Aorta (tissue), 5 donors: ENCODE measurements around the gene CATSPER3. TPM values are rescaled to one million over a fixed set of nuclear protein-coding genes. Genes with fewer than 3 reads are reported as not detected.

Experiments used
- ATAC-seq: fragments of 200-7000 bp; cut with Tn5 transposase; one replicate; pipeline ENCODE4 v1.9.1; 2022; ENCODE audit warnings: moderate library complexity; ENCODE audit not compliant: low FRiP score
- DNase-seq, 2 donors: peaks; one replicate each; pipeline ENCODE4 v3.0.0-alpha.2; 2020
- H3K27ac ChIP-seq, 2 donors: one replicate each; pipeline ENCODE4 v1.5.1; 2013; ENCODE audit warnings: low read length in 2 of 2, mild to moderate bottlenecking in 2 of 2, moderate library complexity in 2 of 2, control low read depth in 1 of 2, inconsistent platforms in 1 of 2, low read depth in 1 of 2
- H3K27me3 ChIP-seq, 2 donors: one replicate each; pipeline ENCODE4 v1.6.1; 2013; ENCODE audit warnings: control low read depth in 1 of 2, low read length in 1 of 2, mild to moderate bottlenecking in 1 of 2, moderate library complexity in 1 of 2; ENCODE audit not compliant: insufficient read depth in 2 of 2, control insufficient read depth in 1 of 2
- H3K36me3 ChIP-seq, 2 donors: one replicate each; pipeline ENCODE4 v1.6.1; 2013; ENCODE audit warnings: control low read depth in 1 of 2, low read length in 1 of 2, mild to moderate bottlenecking in 1 of 2; ENCODE audit not compliant: insufficient read depth in 2 of 2, control insufficient read depth in 1 of 2
- H3K4me1 ChIP-seq, 2 donors: one replicate each; pipeline ENCODE4 v1.6.1; 2013; ENCODE audit warnings: low read length in 2 of 2, control low read depth in 1 of 2, mild to moderate bottlenecking in 1 of 2, moderate library complexity in 1 of 2; ENCODE audit not compliant: insufficient read depth in 2 of 2, control insufficient read depth in 1 of 2
- H3K4me3 ChIP-seq, 2 donors: one replicate each; pipeline ENCODE4 v1.5.1; 2013; ENCODE audit warnings: low read length in 2 of 2, control low read depth in 1 of 2, mild to moderate bottlenecking in 1 of 2
- H3K9me3 ChIP-seq: one replicate; pipeline ENCODE4 v1.6.1; 2013; ENCODE audit warnings: mild to moderate bottlenecking, low read length; ENCODE audit not compliant: control insufficient read depth
- WGBS, 2 donors: extraction: QIAGEN DNeasy Blood & Tissue Kit; methylation state at CpG; one replicate each; pipeline ENCODE4 v1.1.7; 2013; 5-methylcytosine and 5-hydroxymethylcytosine counted together
- intact Hi-C, 2 donors: fragments of 100-400 bp; cut with DNase I; formaldehyde crosslinking; loops; one replicate each; pipeline versions ENCODE4 v1.14.2 to v1.15.0; 2022
- polyA plus RNA-seq, 2 donors: library from polyadenylated mRNA; stranded (reverse); fragments of 200-250 nt; gene quantifications; one replicate each; pipeline ENCODE4 v1.2.3, GENCODE V29; 2013
- total RNA-seq, 2 donors: library from RNA; stranded (reverse); fragmentation: NEBNext Ultra II Directional; extraction: Animal tissue kit (Norgen Biotek cat#: 25700); gene quantifications; one replicate each; pipeline ENCODE4 v1.2.1, GENCODE V29; 2021
- donor health status: healthy with polysubstance abuse.
- donor health status: Bipolar disorder and iron deficiency.
- donor health status: DM: no; HTN: no; CAD: no.
- donor health status: DM: no; HTN: no; CAD: no.
- donor health status: DM: yes; HTN: yes; CAD: no.

The CATSPER3 gene
- total and polyA plus RNA-seq, 4 donors = 0.29 to 1.3 (median 0.63) TPM

GRCh38 chr5:135028791-135029476 lies 61.2 kb downstream of the CATSPER3 start:
- Histone ChIP-seq H3K27me3 (no peaks in the 10 kb centered on the region), H3K36me3 (no peaks in the 10 kb centered on the region), H3K4me1 (no peaks in the 10 kb centered on the region), H3K4me3 (no peak overlapping the region), H3K9me3 (no peaks in the 10 kb centered on the region), H3K27ac (no peak overlapping the region)
- DNase-seq (no peak), ATAC-seq (no peak)
- WGBS, 2 donors = 19 to 23% methylated on average over 62 of the region's 62 CpGs
- intact Hi-C loops = no loop called here

- ATAC-seq = no peak
- no peaks in the 10 kb centered on the region for H3K4me1 ChIP-seq
- H3K36me3 ChIP-seq = no peaks in the 10 kb centered on the region
- H3K27ac ChIP-seq = no peak overlapping the region
- intact Hi-C loops = no loop called here
- no peaks in the 10 kb centered on the region for H3K27me3 ChIP-seq
- H3K9me3 ChIP-seq = no peaks in the 10 kb centered on the region
- WGBS, 2 donors = 17 to 24% methylated on average over 15 of the region's 15 CpGs
- H3K4me3 ChIP-seq = no peak overlapping the region
- DNase-seq = no peak
Observed at GRCh38 chr5:135029477-135030122, 61.9 kb downstream of the CATSPER3 start.

DNA sequence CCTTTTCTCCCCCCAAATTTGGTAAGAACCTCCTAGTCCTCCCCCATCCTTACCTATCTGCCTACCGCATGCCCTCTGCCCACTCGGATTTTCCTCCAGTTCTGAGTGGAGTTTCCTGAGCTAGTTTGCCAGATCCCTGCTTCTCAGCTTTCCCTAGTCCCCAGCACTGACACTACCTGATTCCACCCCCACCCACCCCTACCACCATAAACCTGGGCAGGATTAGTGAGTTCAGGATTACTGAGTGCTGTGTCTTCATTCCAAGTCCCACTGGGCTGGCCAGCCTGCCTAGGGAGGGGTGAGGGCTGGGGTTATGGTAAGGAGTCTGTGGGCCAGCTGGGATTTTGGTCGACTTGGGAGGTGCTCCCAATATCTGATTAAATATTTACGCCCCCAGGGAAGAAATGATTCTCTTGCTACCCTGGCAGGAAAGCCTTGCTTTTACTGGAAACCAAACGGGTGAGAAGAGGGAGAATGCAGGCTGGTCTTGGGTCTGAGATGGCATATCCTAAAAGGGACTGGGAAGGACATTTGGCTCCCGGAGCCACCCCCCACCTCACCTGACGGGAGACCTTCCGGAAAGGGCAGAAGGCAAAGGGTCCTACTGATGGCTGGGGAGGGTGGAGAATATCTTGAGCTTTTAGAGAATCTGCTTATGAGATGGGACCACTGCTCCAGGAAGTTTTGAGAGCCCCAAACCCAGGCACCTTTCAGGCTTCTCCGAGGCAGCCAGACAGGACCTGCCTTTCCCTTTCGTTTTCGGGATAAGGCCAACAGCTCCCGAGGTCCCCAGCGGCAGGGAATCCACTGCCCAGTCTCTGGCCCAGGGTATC lies 62.6 kb downstream of the CATSPER3 start:
- ATAC-seq (no peak), DNase-seq (no peak)
- Histone ChIP-seq H3K27ac (no peak overlapping the region), H3K4me3 (no peak overlapping the region), H3K9me3 (no peaks in the 10 kb centered on the region), H3K4me1 (no peaks in the 10 kb centered on the region), H3K36me3 (no peaks in the 10 kb centered on the region), H3K27me3 (no peaks in the 10 kb centered on the region)
- intact Hi-C loops = no loop called here
- WGBS, 2 donors = 24 to 30% methylated on average over 13 of the region's 13 CpGs

DNA sequence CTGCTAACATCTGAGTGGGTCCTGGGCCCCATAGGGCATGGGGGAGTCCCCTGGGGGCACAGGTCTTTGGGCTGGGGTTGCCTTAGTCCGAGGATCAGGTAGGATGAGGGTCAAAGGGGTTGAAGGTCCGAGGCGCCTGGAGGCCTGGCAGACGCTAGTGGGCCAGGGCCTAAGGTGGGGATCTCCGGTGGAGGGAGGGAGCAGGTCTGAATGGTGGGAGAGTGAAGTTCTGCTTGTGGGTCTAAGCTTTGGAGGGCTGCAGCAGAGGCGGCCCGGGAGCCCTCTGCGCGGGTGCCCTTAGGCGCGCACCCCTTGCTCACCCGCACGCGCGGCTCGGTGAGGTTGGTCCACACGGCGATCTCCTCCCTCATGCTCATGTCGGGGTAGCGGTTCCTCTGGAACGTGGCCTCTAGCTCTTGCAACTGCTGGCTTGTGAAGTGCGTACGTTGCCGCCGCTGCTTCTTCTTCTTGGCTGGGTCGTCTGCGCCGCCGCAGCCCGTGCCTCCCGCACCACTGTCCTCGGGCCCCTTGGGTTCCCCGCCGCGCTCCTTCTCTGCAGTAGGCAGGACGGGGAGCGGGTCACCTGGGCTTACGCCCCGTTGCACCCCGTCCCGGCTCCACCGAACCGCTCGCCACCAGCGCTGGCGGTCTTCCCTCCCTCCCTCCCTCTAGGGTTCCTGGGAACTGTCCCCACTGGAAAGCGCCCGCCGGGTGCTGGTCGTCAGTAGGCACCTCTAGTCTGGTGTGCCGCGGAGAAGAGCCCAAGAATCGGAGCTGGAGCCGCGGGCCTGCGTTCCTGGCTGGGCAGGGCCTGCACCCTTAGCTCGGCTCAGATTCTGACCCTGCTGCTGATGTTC lies 63.5 kb downstream of the CATSPER3 start:
- WGBS, 2 donors = 30% methylated on average over 57 of the region's 57 CpGs
- Histone ChIP-seq H3K4me3 (no peak overlapping the region), H3K36me3 (no peaks in the 10 kb centered on the region), H3K27ac (no peak overlapping the region), H3K27me3 (no peaks in the 10 kb centered on the region), H3K4me1 (no peaks in the 10 kb centered on the region), H3K9me3 (no peaks in the 10 kb centered on the region)
- intact Hi-C loops = no loop called here
- DNase-seq (peak; percentile 41 to 70), ATAC-seq (no peak)

DNA sequence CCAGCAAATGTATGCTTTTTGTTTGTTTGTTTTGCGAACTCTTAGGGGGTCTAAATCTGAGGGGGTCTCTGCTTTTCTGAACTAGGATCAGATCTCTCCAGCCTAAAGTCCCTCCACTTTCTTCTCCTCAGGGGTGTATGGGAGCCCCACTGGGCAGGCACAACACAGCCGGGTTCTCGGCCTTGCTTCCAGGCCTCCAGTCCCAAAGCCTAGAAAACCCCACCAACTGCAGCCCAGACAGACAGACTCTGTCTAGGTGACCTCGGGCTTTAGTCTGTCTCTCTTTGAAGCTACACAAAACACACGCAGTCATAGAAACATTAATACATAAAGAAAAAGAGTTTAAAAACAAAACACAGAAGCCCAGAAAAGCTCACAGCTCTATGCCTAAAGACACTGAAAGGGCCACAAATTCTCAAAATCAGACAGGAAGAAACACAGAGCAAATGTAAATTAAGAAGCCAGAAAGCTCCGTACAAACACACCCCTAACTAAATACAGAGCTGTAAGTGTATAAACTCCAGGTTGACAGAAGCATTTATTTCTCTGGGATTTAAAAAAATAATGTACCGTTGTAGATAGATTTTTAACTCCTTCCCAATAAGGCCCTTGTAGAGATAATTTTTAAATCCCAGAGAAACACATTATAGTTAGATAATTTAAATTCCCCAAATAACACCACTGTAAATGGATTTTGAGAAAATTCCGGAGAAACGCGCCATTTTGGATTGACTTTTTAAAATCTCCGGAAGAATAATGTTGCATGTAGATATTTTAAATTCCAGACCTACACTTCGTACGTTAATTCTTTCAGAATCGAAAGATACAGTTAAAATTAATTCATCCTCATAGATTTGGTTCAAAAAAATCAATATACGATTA lies 64.3 kb downstream of the CATSPER3 start:
- Histone ChIP-seq H3K27ac (no peak overlapping the region), H3K4me1 (no peaks in the 10 kb centered on the region), H3K36me3 (no peaks in the 10 kb centered on the region), H3K4me3 (no peak overlapping the region), H3K27me3 (no peaks in the 10 kb centered on the region), H3K9me3 (no peaks in the 10 kb centered on the region)
- ATAC-seq (no peak), DNase-seq (peak in 1 of 2 donors; percentile 51)
- intact Hi-C loops = no loop called here
- 45 to 49% methylated on average over 15 of the region's 15 CpGs for WGBS, 2 donors

GRCh38 chr5:135032695-135032998 lies 64.9 kb downstream of the CATSPER3 start:
- DNase-seq (no peak), ATAC-seq (no peak)
- Histone ChIP-seq H3K4me1 (no peaks in the 10 kb centered on the region), H3K4me3 (peak overlapping the region in 1 of 2 donors; percentile 50), H3K36me3 (no peaks in the 10 kb centered on the region), H3K27ac (no peak overlapping the region), H3K27me3 (no peaks in the 10 kb centered on the region), H3K9me3 (no peaks in the 10 kb centered on the region)
- intact Hi-C loops = no loop called here
- 9 to 11% methylated on average over 18 of the region's 18 CpGs for WGBS, 2 donors

DNA sequence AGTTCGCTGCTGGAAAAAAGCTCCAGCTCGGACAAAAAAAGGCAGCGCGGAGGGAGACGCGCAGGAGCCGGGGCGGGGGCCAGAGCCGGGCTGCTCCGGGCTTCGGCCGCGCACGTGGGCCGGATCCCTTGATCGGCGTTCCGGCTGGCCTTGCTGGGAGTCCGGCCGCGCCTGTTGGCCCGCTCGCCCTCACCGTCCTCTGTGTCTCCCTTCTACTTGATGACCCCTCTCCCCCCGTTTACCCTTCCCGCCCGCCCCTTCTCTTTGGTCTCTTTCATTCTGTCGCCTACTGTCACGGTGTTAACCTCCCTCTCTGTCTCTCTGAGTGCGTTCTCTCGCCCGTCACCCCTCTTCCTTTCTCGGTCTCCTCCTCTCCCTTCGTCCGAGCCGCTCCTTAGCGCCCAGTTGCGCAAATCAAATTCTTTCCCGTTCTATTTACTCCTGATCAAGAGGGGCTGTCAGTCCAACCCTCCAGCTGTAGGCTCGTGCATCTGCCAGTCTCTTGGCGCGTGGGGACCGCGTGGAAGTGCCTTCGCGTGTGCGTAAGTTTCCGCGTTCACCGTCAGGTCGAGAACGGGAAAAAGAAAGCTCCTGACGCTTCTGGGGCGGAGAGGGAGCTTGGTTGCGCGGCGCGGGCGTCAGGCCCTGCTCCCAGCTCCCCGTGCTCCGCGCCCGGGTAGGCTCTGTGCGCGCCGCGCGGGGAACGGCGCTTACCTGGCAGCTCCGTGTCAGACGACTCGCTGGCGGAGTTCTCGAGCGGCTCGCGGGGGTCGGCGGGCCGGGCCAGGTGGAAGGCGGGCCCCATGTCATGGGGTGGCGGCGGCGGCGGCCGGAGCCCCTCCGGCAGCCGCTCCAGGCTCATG lies 65.5 kb downstream of the CATSPER3 start:
- H3K27ac ChIP-seq = no peak overlapping the region
- H3K27me3 ChIP-seq = no peaks in the 10 kb centered on the region
- DNase-seq = peak; percentile 46 to 77
- H3K4me3 ChIP-seq = peak overlapping the region; percentile 50 to 53
- H3K4me1 ChIP-seq = no peaks in the 10 kb centered on the region
- no peaks in the 10 kb centered on the region for H3K36me3 ChIP-seq
- intact Hi-C loops = no loop called here
- 2 to 3% methylated on average over 78 to 89 of the region's 89 CpGs for WGBS, 2 donors
- H3K9me3 ChIP-seq = no peaks in the 10 kb centered on the region
- no peak for ATAC-seq
